ENCODE measurements around the gene RIC8A.

DNA sequence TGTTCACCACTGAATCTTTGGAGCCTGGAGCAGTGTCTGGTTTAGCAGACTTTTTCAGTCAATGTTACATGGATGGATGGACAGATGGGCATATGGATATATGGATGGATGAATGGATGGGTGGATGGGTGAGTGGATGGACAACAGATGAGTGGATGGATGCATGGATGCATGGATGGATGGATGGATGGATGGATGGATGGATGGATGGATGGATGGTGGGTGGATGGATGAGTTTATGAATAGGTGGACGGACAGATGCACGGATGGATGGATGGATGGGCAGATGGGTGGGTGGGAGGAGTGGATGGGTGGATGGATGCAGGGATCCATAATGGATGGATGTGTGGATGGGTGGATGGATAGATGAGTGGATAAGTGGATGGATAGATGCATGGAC, 48.3 kb downstream of the RIC8A start:
- TF ChIP-seq YY1 (IDR thresholded peaks at IDR 0.05; ENCODE audit: low read depth, low read length) (no peak), EP300 (IDR thresholded peaks at IDR 0.05; ENCODE audit: borderline replicate concordance in 1 of 2, control insufficient read depth in 1 of 2, low read depth in 2 of 2, low read length in 2 of 2) (no peak), POLR2A (IDR thresholded peaks at IDR 0.05; ENCODE audit: low read depth, low read length) (no peak), NBN (IDR thresholded peaks at IDR 0.05) (no peak), POLR2AphosphoS5 (IDR thresholded peaks at IDR 0.05; ENCODE audit: low read length) (no peak), NRF1 (conservative IDR thresholded peaks at IDR 0.05; ENCODE audit: low read depth, low read length) (no peak), HDAC6 (IDR thresholded peaks at IDR 0.05; ENCODE audit: unreplicated experiment) (no peak), SP1 (IDR thresholded peaks at IDR 0.05; ENCODE audit: low read depth, low read length) (no peak), SIN3A (IDR thresholded peaks at IDR 0.05; ENCODE audit: low read depth, low read length) (no peak), ATF7 (IDR thresholded peaks at IDR 0.05; ENCODE audit: low read depth) (no peak)
- TF ChIP-seq, protein P1, sequence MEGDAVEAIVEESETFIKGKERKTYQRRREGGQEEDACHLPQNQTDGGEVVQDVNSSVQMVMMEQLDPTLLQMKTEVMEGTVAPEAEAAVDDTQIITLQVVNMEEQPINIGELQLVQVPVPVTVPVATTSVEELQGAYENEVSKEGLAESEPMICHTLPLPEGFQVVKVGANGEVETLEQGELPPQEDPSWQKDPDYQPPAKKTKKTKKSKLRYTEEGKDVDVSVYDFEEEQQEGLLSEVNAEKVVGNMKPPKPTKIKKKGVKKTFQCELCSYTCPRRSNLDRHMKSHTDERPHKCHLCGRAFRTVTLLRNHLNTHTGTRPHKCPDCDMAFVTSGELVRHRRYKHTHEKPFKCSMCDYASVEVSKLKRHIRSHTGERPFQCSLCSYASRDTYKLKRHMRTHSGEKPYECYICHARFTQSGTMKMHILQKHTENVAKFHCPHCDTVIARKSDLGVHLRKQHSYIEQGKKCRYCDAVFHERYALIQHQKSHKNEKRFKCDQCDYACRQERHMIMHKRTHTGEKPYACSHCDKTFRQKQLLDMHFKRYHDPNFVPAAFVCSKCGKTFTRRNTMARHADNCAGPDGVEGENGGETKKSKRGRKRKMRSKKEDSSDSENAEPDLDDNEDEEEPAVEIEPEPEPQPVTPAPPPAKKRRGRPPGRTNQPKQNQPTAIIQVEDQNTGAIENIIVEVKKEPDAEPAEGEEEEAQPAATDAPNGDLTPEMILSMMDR (IDR thresholded peaks at IDR 0.05 in 2 of 3, conservative IDR thresholded peaks at IDR 0.05 in 1 of 3; ENCODE audit: control insufficient read depth in 2 of 3, extremely low read depth in 1 of 3, insufficient read depth in 1 of 3, low read depth in 3 of 3, low read length in 3 of 3) = no peak
